GM18511 (cell line): ENCODE data around the gene FAM107B.
"Not testable (repeated sequence)": the region's sequence is repeated elsewhere in the genome, so short reads cannot be mapped to it uniquely, and the experiment has no call there.

Source experiments
- ATAC-seq: cut with Tn5 transposase; IDR thresholded peaks from one replicate; pipeline ENCODE4 v1.9.1; 2021; ENCODE audit warnings: mild to moderate bottlenecking, moderate library complexity; ENCODE audit not compliant: unreplicated experiment

FAM107B gene

GRCh38 chr10:14696821-14697220, 77.9 kb downstream of the FAM107B start:
- ATAC-seq = no peak

- no peak for ATAC-seq
Observed at GRCh38 chr10:14695847-14696480, 78.7 kb downstream of the FAM107B start.

- ATAC-seq = no peak
Observed at GRCh38 chr10:14693891-14694290, 80.8 kb downstream of the FAM107B start.

- ATAC-seq = no peak
Observed at GRCh38 chr10:14692344-14693076, 82.2 kb downstream of the FAM107B start.

GRCh38 chr10:14691359-14691758, 83.3 kb downstream of the FAM107B start:
- ATAC-seq = no peak

GRCh38 chr10:14688606-14689005, 86.1 kb downstream of the FAM107B start:
- no peak for ATAC-seq

- ATAC-seq = not testable (repeated sequence)
Observed at GRCh38 chr10:14688189-14688588, 86.5 kb downstream of the FAM107B start.

GRCh38 chr10:14687340-14687739, 87.4 kb downstream of the FAM107B start:
- no peak for ATAC-seq

GRCh38 chr10:14686356-14686755, 88.3 kb downstream of the FAM107B start:
- ATAC-seq = no peak

- no peak for ATAC-seq
Observed at GRCh38 chr10:14684354-14684753, 90.3 kb downstream of the FAM107B start.

- ATAC-seq = no peak
Observed at GRCh38 chr10:14683256-14683655, 91.4 kb downstream of the FAM107B start.

- ATAC-seq = no peak
Observed at GRCh38 chr10:14681802-14682201, 92.9 kb downstream of the FAM107B start.

- no peak for ATAC-seq
Observed at GRCh38 chr10:14681305-14681704, 93.4 kb downstream of the FAM107B start.

- ATAC-seq = no peak
Observed at GRCh38 chr10:14678637-14679036, 96.1 kb downstream of the FAM107B start.

- no peak for ATAC-seq
Observed at GRCh38 chr10:14676732-14677131, 98.0 kb downstream of the FAM107B start.

- no peak for ATAC-seq
Observed at GRCh38 chr10:14674376-14675050, 100.2 kb downstream of the FAM107B start.

GRCh38 chr10:14673189-14673861, 101.4 kb downstream of the FAM107B start:
- no peak for ATAC-seq

- ATAC-seq = no peak
Observed at GRCh38 chr10:14671386-14671831, 103.3 kb downstream of the FAM107B start.

- ATAC-seq = no peak
Observed at GRCh38 chr10:14670551-14671240, 104.0 kb downstream of the FAM107B start.

- ATAC-seq = no peak
Observed at GRCh38 chr10:14669576-14669975, 105.1 kb downstream of the FAM107B start.

GRCh38 chr10:14667781-14668180, 106.9 kb downstream of the FAM107B start:
- no peak for ATAC-seq
